ENCODE data around the gene NANOS2.
A peak's percentile ranks its signal among the peaks of the same experiment; 100 is the strongest.

- TF ChIP-seq ZNF124 (CRISPR knock-in tag; IDR thresholded peaks at IDR 0.05) (no peak), FOXO4 (CRISPR knock-in tag; conservative IDR thresholded peaks at IDR 0.05) (peak; percentile 82; the same call in 1 of the 2 replicates), ZNF446 (CRISPR knock-in tag; IDR thresholded peaks at IDR 0.05) (peak; percentile 65; the same call in 1 of the 2 replicates), CTCF (CRISPR knock-in tag; IDR thresholded peaks at IDR 0.05) (peak; percentile 34; the same call in 1 of the 2 replicates), MXI1 (IDR thresholded peaks at IDR 0.05; ENCODE audit: borderline replicate concordance, low read depth, low read length) (peak; percentile 46; the same call in 1 of the 3 replicates), FOXM1 (CRISPR knock-in tag; IDR thresholded peaks at IDR 0.05) (no peak), ZNF629 (CRISPR knock-in tag; conservative IDR thresholded peaks at IDR 0.05) (no peak)
- TF ChIP-seq, protein P1, sequence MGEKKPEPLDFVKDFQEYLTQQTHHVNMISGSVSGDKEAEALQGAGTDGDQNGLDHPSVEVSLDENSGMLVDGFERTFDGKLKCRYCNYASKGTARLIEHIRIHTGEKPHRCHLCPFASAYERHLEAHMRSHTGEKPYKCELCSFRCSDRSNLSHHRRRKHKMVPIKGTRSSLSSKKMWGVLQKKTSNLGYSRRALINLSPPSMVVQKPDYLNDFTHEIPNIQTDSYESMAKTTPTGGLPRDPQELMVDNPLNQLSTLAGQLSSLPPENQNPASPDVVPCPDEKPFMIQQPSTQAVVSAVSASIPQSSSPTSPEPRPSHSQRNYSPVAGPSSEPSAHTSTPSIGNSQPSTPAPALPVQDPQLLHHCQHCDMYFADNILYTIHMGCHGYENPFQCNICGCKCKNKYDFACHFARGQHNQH (CRISPR knock-in tag; IDR thresholded peaks at IDR 0.05) = no peak
- TF ChIP-seq, protein P2, sequence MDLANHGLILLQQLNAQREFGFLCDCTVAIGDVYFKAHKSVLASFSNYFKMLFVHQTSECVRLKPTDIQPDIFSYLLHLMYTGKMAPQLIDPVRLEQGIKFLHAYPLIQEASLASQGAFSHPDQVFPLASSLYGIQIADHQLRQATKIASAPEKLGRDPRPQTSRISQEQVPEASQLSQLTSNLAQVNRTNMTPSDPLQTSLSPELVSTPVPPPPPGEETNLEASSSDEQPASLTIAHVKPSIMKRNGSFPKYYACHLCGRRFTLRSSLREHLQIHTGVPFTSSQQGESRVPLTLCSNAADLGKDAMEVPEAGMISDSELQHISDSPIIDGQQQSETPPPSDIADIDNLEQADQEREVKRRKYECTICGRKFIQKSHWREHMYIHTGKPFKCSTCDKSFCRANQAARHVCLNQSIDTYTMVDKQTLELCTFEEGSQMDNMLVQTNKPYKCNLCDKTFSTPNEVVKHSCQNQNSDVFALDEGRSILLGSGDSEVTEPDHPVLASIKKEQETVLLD (CRISPR knock-in tag; IDR thresholded peaks at IDR 0.05; ENCODE audit: low read depth) = peak; percentile 97
These were observed 28.8 kb downstream of the NANOS2 start, which contains the start of gene IRF2BP1 for GRCh38 chr19:45885556-45886426.

All from HepG2 (cell line).